Esophagus squamous epithelium (tissue), 4 donors: Measurements from ENCODE around the gene JPH3.

Experiments
- POLR2A ChIP-seq, 4 donors: fragments of 450-650 bp; IDR thresholded peaks; one replicate each; pipeline ENCODE4 v1.6.1; 2017; ENCODE audit warnings: antibody characterized with exemption in 4 of 4, mild to moderate bottlenecking in 4 of 4, moderate library complexity in 3 of 4
- TF ChIP-seq, protein P1 (sequence below), 6 experiments: fragments of 450-650 bp in 4 of 6; fragments of 200-600 bp in 2 of 6; sonication (generic) in 2 of 6; IDR thresholded peaks; one replicate each; pipeline ENCODE4 v1.5.1; 2016 to 2019; ENCODE audit warnings: antibody characterized with exemption in 6 of 6, mild to moderate bottlenecking in 4 of 6, moderate library complexity in 4 of 6

DNA sequence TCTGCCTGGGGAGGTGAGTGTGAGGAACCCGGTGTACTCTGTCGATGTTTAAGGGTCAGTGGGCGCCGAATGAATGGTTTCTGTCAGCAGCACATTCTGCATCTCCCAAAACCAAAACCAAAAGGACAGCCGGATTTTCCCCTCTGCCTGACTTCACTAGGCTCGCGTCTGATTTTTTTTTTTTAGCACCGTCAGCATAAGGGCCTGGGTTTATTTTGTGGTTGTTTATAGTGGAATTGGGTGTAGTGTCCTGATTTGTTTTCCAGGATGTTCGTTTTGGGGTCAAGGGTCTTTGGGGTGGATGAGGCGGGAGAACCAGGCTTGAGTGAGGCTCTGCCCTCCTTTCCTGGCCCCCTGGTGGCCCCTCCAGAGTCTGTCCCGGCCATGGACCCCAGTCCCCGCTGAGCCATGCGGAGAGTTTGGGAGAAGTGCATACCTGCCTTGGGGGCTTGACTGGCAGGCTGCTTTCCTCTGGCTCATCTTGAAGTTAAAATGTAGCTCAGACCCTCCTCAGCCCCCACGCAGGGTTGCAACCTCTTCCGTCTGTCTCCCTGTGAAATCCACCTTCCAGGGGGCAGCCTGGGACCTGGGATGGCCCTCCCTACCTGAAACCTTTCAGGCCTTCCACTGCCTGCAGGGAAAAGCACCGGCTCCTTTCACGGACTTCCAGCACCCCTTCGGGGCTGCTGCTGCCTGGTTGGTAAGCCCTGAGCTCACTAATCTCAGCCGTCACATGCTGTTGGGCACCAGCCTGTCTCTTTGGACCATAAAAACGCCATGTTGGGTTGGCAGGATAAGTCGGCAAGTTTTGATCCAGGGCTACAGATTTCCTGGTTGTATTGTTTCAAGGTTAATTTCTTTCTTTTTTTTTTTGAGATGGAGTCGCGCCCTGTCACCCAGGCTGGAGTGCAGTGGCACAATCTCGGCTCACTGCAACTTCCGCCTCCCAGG is 60.2 kb downstream of the JPH3 start:
- TF ChIP-seq, protein P1, sequence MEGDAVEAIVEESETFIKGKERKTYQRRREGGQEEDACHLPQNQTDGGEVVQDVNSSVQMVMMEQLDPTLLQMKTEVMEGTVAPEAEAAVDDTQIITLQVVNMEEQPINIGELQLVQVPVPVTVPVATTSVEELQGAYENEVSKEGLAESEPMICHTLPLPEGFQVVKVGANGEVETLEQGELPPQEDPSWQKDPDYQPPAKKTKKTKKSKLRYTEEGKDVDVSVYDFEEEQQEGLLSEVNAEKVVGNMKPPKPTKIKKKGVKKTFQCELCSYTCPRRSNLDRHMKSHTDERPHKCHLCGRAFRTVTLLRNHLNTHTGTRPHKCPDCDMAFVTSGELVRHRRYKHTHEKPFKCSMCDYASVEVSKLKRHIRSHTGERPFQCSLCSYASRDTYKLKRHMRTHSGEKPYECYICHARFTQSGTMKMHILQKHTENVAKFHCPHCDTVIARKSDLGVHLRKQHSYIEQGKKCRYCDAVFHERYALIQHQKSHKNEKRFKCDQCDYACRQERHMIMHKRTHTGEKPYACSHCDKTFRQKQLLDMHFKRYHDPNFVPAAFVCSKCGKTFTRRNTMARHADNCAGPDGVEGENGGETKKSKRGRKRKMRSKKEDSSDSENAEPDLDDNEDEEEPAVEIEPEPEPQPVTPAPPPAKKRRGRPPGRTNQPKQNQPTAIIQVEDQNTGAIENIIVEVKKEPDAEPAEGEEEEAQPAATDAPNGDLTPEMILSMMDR (IDR thresholded peaks at IDR 0.05): no peak
- no peak for TF ChIP-seq POLR2A (IDR thresholded peaks at IDR 0.05)
